ENCODE results near the gene UQCRH.
"Not testable (repeated sequence)": the region's sequence is repeated elsewhere in the genome, so short reads cannot be mapped to it uniquely, and the experiment has no call there.

The UQCRH gene

GRCh38 chr1:46333300-46334029, 30.0 kb downstream of the UQCRH start:
- DNase-seq (ENCODE audit: low read depth in 3 of 3): no peak

- no peak for DNase-seq (ENCODE audit: low read depth in 3 of 3)
Measured at GRCh38 chr1:46334030-46334384, 30.5 kb downstream of the UQCRH start.

- DNase-seq (ENCODE audit: low read depth in 3 of 3): no peak
Measured at GRCh38 chr1:46335081-46335480, 31.6 kb downstream of the UQCRH start.

GRCh38 chr1:46337409-46337808, 33.9 kb downstream of the UQCRH start:
- DNase-seq (ENCODE audit: low read depth in 3 of 3): not testable (repeated sequence)

GRCh38 chr1:46340404-46341221, 37.1 kb downstream of the UQCRH start, which contains the start of gene NSUN4:
Gene NSUN4, plus strand, starts transcription at chr1:46340807. Its CDS starts 20 bp downstream, at chr1:46340827.
- peak; percentile 69 to 86 (median 73) for DNase-seq (ENCODE audit: low read depth in 3 of 3)

- no peak for DNase-seq (ENCODE audit: low read depth in 3 of 3)
Measured at GRCh38 chr1:46341222-46342083, 38.0 kb downstream of the UQCRH start.

- DNase-seq (ENCODE audit: low read depth in 3 of 3): no peak
Measured at GRCh38 chr1:46342084-46342656, 38.7 kb downstream of the UQCRH start.

- DNase-seq (ENCODE audit: low read depth in 3 of 3): no peak
Measured at GRCh38 chr1:46342677-46343350, 39.3 kb downstream of the UQCRH start.

- no peak for DNase-seq (ENCODE audit: low read depth in 3 of 3)
Measured at GRCh38 chr1:46343351-46343695, 39.8 kb downstream of the UQCRH start.

- no peak for DNase-seq (ENCODE audit: low read depth in 3 of 3)
Measured at GRCh38 chr1:46343705-46344104, 40.2 kb downstream of the UQCRH start.

GRCh38 chr1:46344481-46344880, 41.0 kb downstream of the UQCRH start:
- DNase-seq (ENCODE audit: low read depth in 3 of 3): no peak

- no peak for DNase-seq (ENCODE audit: low read depth in 3 of 3)
Measured at GRCh38 chr1:46345281-46345680, 41.8 kb downstream of the UQCRH start.

GRCh38 chr1:46352363-46352762, 48.9 kb downstream of the UQCRH start:
- no peak for DNase-seq (ENCODE audit: low read depth in 3 of 3)

- not testable (repeated sequence) for DNase-seq (ENCODE audit: low read depth in 3 of 3)
Measured at GRCh38 chr1:46355920-46356319, 52.4 kb downstream of the UQCRH start.

- no peak for DNase-seq (ENCODE audit: low read depth in 3 of 3)
Measured at GRCh38 chr1:46362158-46362557, 58.7 kb downstream of the UQCRH start.

GRCh38 chr1:46363121-46363520, 59.6 kb downstream of the UQCRH start:
- DNase-seq (ENCODE audit: low read depth in 3 of 3): no peak

GRCh38 chr1:46364612-46365011, 61.1 kb downstream of the UQCRH start:
- DNase-seq (ENCODE audit: low read depth in 3 of 3): no peak

GRCh38 chr1:46365796-46366195, 62.3 kb downstream of the UQCRH start:
- DNase-seq (ENCODE audit: low read depth in 3 of 3): not testable (repeated sequence)

Measured in stimulated activated CD4-positive, alpha-beta T cell treated with anti-CD3 and anti-CD28 coated beads, TNF-alpha, amount 100 ng/mL, for 24 hours (primary cell).